GM19395 (cell line): ENCODE measurements around the gene HYOU1.
"Not testable (repeated sequence)": the region's sequence is repeated elsewhere in the genome, so short reads cannot be mapped to it uniquely, and the experiment has no call there.

Source experiments
- ATAC-seq: cut with Tn5 transposase; IDR thresholded peaks from one replicate; pipeline ENCODE4 v1.9.1; 2021; ENCODE audit warnings: mild to moderate bottlenecking, moderate library complexity; ENCODE audit not compliant: unreplicated experiment

HYOU1 gene

GRCh38 chr11:119024430-119025098 lies 32.4 kb downstream of the HYOU1 start:
- no peak for ATAC-seq

GRCh38 chr11:119023741-119024140 lies 33.3 kb downstream of the HYOU1 start:
- no peak for ATAC-seq

DNA sequence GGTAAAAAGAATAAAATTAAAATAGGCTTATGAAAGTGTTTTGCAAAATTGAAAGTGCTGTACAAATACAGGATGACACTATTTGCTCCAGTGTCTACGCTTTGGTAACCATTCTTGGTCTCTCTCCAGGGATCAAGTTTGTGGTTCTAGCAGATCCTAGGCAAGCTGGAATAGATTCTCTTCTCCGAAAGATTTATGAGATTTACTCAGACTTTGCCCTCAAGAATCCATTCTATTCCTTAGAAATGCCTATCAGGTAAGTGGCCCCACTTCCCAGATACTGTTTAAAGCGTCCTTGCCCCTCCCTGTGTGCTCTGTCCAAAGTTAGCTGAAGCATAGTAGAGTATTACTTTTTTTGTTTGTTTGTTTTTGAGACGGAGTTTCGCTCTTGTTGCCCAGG lies 35.4 kb downstream of the HYOU1 start:
- ATAC-seq: no peak

DNA sequence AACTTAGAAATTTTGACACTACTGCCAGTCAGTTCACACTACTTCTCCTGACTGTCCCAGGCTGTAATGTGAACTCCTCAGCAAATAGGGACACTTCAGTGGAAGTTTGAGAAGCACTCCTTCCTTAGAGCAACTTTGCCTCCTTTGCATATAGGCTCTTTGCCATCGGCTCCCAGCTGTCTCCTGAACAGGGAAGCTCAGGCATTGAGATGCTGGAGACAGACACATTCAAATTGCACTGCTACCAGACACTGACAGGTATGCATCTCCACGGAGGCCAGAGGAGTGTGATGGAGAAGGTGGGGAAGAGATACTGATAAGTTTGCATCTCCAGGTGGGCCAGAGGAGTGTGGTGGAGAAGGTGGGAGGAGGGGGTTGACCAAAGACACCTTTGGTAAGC lies 37.0 kb downstream of the HYOU1 start:
- ATAC-seq: no peak

DNA sequence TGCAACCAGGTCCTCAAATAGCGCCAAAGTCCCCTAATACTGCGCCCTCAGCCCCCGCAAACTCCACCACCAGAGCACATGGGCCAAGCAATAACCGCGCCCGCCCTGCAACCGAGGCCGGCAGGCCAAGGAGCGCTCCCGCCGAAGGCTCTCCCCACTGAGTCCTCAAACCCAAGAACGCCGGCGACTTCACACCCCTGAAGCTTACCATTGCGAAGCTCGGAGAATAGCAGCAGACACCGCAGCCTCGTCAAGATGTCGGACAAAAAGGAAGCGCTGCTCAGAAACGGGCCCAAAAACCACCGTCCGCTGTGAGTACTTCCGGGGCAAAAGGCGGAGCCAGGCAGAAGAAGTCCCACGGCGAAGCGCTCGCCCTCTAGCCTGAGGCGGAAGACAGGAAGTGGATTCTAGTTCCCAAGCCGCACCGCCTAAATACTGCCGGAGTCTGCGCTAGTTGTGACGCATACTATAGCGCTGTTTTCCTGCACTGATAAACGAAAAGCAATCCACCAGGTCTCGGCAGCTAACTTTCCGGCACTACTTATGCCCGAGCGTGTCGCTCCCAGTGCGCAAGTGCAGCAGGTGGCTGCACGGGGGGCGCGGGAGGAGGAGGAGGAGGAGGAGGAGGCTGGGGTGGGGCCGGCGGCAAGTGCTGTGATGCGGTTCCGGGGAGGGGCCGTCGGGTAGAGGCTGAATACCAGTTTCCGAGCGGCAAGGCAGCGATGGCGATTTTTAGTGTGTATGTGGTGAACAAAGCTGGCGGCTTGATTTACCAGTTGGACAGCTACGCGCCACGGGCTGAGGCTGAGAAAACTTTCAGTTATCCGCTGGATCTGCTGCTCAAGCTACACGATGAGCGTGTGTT lies 38.7 kb downstream of the HYOU1 start, which contains the start of the genes RPS25 and TRAPPC4:
Gene RPS25 (minus strand): TSS at position 270 of the 865 bp plus-strand sequence. CDS start 59 bp downstream, at position 211.
Gene TRAPPC4 (plus strand): TSS at position 693 of the 865 bp plus-strand sequence. CDS start 30 bp downstream, at position 723.
- peak; percentile 88 for ATAC-seq

DNA sequence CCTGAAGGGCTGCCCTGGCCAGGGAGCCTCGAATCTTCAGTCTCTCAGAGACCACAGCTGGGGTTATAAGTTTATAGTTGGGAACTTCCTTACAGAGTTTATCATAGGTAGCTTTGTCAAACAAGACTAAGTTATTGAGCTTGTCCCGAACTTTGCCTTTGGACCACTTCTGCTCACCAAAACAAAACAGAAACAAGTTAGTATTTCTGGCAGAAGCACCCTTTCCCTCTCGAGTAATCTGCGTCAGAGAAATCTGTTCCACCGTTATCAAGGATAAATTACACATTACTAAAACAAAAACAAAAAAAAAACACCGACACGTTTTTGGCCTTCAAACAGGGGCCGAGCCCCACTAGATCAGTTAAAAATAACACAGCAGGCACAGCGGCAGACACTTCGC lies 39.6 kb downstream of the HYOU1 start:
- ATAC-seq: not testable (repeated sequence)

DNA sequence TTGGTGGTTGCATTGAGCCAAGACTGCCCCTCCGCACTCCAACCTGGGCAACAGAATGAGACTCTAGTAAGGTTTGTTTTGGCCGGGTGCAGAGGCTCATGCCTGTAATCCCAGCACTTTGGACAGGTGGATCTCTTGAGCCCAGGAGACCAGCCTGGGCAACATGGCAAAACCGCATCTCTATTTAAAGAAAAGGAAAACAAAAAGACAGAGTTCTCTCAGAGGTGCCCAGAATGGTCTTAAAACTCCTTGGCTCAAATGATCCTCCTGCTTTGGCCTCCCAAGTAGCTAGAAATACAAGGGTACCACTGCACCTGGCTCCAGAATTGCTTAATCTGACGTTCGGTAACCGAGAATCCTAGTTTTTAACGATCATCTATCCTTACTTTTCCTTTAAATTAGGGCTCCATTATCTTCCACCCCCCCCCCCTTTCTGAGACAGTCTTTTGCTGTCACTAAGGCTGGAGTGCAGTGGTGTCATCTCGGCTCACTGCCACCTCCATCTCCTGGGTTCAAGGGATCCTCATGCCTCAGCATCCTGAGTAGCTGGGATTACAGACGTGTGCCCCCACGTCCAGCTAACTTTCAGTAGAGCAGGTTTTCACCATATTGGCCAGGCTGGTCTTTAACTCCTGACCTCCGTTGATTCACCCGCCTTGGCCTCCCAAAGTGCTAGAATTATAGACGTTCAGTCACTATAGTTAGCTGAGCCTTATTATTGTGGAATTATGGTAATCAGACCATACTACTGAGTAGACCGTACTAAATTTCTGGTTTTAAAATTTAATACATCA lies 40.6 kb downstream of the HYOU1 start:
- no peak for ATAC-seq

DNA sequence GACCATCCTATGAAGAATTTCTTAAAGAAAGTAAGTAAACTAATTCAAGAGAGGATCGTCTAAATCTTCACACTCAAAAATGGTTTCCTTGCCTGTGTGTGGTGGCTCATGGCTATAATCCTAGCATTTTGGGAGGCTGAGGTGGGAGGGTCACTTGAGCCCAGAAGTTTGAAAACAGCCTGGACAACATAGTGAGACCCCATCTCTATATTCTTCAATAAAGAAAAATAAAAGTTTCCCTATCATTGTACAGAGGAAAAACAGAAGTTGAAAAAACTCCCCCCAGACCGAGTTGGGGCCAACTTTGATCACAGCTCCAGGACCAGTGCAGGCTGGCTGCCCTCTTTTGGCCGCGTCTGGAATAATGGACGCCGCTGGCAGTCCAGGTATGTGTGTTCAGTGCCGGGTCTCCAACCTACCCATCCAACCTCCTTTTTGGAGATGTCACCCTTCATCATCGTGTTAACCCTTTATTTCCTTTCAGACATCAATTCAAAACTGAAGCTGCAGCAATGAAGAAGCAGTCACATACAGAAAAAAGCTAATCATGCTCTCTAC lies 41.9 kb downstream of the HYOU1 start:
- ATAC-seq: no peak

DNA sequence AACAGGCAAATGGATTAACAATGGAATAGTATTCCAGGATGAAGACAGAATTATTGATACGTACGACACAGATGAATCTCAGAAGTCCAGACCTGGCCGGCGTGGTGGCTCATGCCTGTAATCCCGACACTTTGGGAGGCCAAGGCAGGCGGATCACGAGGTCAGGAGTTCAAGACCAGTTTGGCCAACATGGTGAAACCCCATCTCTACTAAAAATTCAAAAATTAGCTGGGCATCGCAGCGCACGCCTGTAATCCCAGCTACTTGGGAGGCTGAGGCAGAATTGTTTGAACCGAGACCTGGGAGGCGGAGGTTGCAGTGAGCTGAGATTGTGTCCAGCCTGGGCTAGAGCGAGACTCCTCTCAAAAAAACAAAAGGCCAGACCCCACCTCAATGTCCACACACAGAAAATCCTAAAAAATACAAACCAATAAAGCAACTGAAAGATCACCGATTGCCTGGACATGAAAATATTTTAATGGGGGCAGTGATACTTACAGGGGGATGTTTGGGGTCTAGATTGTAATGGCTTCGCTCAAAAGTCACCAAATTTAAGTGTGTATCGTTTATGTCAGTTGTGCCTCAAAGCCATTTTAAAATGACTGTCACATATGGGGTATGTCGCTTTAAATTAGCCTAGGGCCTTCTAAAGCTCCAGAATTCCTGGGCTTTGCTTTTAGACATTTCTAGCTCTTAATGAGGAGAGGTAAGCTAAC lies 42.6 kb downstream of the HYOU1 start:
- no peak for ATAC-seq

DNA sequence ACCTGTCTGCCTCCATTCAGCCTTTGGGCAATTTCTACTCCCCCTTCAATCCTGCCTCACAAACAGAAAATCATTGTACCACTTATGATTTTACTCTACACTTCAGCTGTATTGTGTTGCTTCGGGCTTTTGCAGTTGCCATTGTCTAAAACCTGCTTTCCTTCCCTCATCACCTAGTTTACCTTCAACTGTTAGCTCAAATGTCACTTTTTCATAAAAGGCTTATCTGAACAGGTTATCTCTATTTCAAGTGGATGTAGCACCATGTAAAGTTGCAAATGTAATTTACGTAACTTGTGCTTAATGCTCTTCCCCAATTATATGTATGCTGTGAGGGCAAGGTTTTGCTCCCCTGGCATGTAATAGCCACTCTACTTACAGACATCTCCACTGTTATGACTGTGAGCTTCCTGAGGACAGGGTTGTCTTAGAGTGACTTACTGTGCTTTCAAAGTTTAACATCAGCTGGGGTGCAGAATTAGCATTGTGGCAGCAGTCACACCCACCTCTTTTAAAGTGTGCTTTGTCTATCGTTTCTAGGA lies 44.3 kb downstream of the HYOU1 start:
- ATAC-seq: no peak

- ATAC-seq: no peak
Measured at GRCh38 chr11:119011476-119012053, 45.4 kb downstream of the HYOU1 start.

GRCh38 chr11:119006656-119007055 lies 50.3 kb downstream of the HYOU1 start:
- no peak for ATAC-seq

DNA sequence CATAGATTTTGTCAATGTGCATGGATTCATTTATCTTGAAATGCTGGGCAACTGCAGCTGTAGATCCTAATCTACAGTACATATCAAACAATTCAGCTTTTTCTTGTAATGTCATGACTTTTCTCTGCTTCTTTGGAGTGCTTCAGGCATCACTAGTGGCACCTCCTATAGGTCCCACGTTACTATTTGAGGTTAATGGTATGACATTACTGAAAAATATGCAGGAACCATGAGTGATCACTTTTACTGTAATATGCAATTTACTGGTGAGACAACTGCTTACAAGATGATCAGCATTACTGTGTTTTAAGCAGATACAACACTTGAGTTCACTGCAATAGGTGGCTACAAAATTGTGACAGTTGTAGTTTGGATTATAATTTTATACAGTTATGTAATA lies 56.1 kb downstream of the HYOU1 start:
- ATAC-seq: no peak

DNA sequence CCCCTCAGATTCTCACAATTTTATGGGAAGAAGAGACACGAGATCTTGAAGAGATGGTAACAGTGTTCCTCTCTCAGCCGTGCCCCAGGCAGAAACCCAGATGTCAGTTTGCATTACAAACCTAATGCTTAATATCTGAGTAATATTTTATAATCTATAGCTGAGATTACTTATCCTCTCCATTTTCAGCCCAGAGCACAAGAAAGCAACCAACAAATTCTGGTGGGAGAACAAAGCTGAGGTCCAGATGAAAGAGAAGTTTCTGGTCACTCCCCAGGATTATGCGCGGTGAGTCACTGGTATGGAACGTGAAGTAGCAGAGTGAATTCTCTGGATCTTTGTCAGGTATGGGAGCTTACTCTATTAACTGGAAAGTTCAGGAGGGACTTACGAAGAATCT lies 58.2 kb downstream of the HYOU1 start:
- no peak for ATAC-seq

- peak; percentile 36 for ATAC-seq
Measured at GRCh38 chr11:118998388-118998717, 58.7 kb downstream of the HYOU1 start.

DNA sequence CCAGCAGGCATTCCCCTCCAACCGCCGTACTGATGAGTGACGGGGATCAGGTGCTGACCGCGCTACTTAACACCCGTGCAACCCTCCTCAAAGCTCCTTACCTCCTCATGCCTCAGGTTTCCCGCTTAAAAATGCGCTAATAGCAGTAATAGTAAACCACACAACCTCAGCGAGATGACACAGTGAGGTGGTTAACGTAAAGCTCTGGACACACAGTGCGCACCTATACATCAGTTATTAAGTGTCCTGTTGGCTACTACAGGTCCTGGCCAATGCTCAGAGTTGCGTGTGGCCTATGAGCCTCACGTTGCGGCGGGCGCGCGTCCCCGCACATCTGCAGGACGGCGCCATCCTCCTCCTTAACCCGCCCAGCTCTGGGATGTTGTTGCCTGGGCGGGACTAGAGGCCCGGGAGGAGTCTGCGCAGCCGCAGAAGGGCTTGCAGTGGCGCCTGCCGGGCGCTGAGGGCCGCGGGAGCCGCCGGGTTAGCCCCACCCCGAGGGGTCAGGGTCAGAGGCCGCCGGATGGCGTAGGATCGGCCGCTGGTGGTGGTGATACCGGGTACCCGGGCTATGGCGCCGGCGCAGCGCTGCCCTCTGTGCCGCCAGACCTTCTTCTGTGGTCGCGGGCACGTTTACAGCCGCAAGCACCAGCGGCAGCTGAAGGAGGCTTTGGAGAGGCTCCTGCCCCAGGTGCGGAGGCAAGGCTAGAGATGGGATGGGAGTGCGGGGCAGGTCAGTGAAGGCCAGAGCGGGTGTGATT lies 59.2 kb downstream of the HYOU1 start, which contains the start of gene CENATAC:
Gene CENATAC (plus strand): TSS at position 512 of the 761 bp plus-strand sequence. CDS start 60 bp downstream, at position 572.
- peak; percentile 88 for ATAC-seq

- ATAC-seq: peak; percentile 10
Measured at GRCh38 chr11:118996926-118997626, 59.9 kb downstream of the HYOU1 start.
